B cell (primary cell): ENCODE measurements around the gene ARHGAP4.
A peak's percentile ranks its signal among the peaks of the same experiment; 100 is the strongest.

ENCODE experiments used
- EZH2 ChIP-seq: IDR thresholded peaks from 2 replicates; pipeline ENCODE4 v1.6.1; 2012; ENCODE audit warnings: borderline replicate concordance, low read depth, mild to moderate bottlenecking, moderate library complexity, low read length; ENCODE audit not compliant: insufficient read depth, poor library complexity, severe bottlenecking
- TF ChIP-seq, protein P1 (sequence below): fragments of 200-600 bp; IDR thresholded peaks from one replicate; pipeline ENCODE4 v1.8.0; 2022; ENCODE audit warnings: antibody characterized with exemption, mild to moderate bottlenecking

DNA sequence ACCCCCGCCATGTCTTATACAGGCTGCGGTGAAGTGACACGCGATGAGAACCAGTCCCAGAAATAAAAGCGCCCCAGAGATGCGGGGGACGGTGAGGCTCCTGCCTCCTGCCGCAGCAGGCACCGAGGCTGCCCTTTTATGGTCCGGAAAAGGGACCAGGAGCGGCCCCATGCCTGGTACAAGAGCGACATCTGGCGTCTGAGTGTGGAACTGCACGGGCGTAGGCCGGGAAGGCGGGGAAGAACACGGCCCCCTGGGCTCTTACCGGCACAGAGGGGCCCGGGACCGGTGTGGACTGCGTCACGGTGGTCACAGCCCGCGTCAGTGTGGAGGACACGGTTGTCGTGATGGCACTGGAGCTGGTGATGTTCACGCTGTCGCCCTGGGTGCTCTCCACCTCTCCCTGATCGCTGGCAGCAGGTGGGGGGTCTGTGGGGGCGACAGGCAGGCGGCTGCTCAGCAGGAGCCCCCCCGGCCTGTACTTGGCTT, 27.3 kb upstream of the ARHGAP4 start:
- TF ChIP-seq, protein P1, sequence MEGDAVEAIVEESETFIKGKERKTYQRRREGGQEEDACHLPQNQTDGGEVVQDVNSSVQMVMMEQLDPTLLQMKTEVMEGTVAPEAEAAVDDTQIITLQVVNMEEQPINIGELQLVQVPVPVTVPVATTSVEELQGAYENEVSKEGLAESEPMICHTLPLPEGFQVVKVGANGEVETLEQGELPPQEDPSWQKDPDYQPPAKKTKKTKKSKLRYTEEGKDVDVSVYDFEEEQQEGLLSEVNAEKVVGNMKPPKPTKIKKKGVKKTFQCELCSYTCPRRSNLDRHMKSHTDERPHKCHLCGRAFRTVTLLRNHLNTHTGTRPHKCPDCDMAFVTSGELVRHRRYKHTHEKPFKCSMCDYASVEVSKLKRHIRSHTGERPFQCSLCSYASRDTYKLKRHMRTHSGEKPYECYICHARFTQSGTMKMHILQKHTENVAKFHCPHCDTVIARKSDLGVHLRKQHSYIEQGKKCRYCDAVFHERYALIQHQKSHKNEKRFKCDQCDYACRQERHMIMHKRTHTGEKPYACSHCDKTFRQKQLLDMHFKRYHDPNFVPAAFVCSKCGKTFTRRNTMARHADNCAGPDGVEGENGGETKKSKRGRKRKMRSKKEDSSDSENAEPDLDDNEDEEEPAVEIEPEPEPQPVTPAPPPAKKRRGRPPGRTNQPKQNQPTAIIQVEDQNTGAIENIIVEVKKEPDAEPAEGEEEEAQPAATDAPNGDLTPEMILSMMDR: peak; percentile 80
- TF ChIP-seq EZH2: no peak
